GM18519 (cell line): ENCODE data around the gene PPL.
A peak's percentile ranks its signal among the peaks of the same experiment; 100 is the strongest.
"Not testable (repeated sequence)": the region's sequence is repeated elsewhere in the genome, so short reads cannot be mapped to it uniquely, and the experiment has no call there.

Experiments used
- ATAC-seq: cut with Tn5 transposase; IDR thresholded peaks from one replicate; pipeline ENCODE4 v1.9.1; 2021; ENCODE audit warnings: mild to moderate bottlenecking, moderate library complexity; ENCODE audit not compliant: unreplicated experiment, low FRiP score

Gene PPL

DNA sequence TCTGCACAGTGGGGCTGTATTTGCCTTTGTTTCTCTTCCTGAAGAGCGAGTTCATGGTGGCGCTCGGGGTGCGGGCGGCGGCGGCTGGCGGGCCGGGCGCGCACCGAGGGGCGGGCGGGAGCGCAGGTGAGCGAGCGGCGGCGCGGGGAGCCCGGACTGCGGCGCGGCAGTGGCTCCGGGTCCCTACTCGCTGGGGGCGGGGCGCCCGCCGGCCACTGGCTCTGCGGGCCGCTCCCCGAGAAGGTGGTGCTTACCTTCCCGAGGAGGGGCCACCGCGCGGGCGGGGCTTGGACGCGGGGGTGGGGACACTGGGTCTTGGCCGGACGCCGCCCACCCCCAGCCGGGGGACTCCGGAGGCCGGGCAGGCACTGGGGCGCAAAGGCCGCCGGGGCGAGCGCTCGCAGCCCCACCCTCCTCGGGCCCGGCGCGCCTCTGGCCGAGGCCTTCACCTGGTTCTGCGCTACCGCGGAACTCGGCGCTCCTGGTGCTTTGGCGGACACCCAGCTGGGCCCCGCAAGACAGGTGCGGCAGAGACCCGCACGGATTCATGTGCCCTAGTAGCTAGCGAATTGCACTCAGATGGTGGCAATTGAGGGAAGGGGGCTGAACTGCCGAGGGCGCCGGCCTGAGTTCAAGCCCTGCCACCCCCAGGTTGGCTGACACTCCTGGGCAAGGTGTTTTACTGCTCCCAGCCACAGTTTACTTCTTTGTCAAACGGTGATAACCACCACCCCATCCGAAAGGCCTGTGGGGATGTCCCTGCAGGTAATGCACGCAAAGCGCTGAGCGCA, at the start of gene PPL:
Gene PPL, minus strand, starts transcription at position 158 of the 791 bp plus-strand sequence. Its CDS starts 103 bp downstream, at position 55.
- ATAC-seq, result no peak

GRCh38 chr16:4984174-4984990, 47.4 kb upstream of the PPL start:
- no peak for ATAC-seq

GRCh38 chr16:4982056-4982867, 45.3 kb upstream of the PPL start:
- no peak for ATAC-seq

DNA sequence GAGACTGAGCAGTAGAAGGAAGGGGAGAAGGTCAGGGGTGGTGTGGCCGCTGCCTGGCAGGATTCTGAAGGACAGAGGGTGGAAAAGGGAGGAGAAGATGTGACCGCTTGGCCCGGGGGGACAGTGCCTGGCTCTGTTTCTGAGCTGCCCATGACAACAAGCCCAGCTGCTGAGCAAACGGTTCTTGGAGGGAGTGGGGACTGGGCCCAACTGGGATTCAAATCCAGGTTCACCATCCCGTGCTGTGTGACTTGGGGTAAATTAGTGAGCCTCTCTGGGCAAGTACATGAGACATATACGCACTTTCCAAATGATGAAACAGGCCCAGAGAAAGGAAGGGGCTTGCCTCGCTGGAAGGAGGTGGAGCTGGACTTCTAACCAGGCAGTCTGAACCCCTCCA, 44.5 kb upstream of the PPL start:
- ATAC-seq, result no peak

DNA sequence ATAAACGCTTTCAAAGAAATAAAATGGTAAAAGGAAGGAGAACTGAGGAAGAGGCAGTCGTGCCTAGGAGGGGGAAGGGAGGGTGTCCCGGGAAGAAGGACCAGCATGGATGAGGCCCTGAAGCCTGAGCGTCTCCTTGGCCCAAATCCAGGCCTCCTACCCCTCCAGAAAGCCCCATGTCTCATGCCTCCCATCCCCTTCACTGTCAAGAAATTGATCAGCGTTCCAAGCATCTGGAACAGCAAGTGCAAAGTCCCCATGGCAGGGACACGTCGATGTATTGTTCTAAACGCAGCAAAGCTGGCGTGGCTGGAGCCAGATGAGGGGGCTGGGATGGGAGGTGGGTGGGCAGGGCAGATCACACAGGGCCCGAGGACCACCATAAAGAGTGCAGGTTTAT, 43.7 kb upstream of the PPL start:
- ATAC-seq, result no peak

- ATAC-seq, result no peak
These were observed 43.0 kb upstream of the PPL start for GRCh38 chr16:4979736-4980660.

DNA sequence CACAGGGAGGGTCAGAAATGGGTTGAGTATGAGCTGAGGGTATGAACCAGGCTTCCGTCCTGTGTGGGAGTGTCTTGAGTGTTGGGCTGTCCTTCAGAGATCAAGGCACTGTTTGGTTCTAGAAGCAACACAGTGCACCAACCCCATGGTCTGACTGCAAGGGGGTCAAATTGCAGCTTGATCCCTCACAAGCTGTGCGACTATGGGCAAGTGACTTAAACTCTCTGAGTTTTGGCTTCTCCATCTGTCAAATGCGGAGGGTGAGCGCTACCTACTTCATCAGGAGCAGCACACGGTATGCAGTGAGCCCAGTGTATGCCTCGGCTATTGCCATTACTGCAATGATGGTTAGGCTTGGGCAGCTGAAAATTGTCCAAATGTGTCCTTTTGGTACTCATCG, 42.2 kb upstream of the PPL start:
- ATAC-seq, result no peak

- ATAC-seq, result no peak
These were observed 39.7 kb upstream of the PPL start for GRCh38 chr16:4976611-4977145.

GRCh38 chr16:4976079-4976478, 39.1 kb upstream of the PPL start:
- ATAC-seq, result peak; percentile 96

DNA sequence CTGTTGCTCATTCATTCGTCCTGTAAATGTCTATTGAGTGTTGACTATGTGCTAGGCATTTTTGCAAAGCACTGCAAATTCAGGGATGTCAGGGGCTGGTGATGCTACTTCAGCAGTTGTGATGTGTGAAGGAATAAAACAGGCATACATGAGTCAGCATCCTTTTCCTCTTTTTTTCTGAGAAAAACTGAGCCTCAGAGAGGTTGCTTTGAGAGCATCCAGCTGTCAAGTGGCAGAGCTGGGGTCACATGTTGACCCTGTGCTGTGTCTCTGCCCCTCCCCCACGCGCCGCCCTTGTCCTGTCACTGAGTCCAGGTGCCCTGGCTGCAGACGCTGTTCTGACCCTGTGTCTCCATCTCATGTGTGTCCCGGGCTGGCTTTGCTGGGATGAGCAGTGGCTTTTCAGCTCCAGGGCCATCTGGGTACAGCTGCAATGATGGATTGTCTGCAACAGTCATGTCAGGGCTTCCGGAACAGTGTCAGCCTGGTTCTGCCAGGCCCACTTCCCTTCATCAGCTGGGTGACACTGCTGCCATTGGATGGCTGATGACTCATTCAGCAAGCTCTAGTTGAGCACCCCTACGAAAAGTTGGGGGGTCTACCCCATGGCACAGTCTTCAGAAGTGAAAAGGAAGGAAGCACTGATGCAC, 36.1 kb upstream of the PPL start:
- ATAC-seq, result no peak

DNA sequence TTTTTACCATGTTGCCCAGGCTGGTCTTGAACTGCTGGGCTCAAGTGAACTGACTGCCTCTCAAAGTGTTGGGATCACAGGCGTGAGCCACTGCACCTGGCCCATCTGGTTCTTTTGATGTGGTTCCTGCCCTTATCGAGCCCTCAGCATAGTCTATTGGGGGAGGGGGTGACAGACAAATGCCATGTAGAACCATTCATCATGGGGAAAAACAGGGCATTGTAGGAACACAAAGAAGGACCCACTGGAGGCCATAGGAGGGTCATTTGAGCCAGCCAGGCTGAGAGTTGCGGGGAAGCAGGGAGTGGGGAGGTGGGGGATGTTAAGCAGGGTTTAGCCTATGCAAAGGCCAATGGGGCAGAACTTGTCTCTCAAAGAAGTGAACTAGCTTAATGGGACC, 33.1 kb upstream of the PPL start:
- ATAC-seq, result no peak

DNA sequence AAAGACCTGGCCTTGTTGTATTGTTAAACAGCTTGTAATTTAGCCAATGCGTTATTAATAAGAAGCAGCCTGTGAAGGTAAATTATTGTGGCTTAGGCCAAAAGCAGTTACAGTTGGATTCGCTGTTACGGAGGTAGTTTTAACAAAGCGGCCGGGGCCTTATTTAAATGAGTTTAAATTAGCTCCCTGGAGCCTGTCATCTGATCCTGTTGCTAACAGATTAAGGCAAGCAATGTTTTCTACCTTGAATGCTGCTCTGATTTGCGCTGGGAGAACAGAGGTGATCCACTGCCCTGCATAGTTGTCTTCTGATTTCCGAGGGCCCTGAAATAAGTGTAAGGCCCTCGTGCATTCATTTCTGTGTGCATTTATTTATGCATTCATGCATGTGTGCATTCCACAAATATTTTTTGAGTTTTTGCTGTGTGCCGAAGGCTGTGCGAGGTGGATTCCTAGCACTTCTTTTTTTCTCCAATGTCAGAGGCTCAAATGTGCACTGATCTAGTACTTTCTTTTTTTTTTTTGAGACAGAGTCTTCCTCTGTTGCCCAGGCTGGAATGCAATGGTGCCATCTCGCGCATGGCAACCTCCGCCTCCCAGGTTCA, 32.0 kb upstream of the PPL start:
- ATAC-seq, result no peak

DNA sequence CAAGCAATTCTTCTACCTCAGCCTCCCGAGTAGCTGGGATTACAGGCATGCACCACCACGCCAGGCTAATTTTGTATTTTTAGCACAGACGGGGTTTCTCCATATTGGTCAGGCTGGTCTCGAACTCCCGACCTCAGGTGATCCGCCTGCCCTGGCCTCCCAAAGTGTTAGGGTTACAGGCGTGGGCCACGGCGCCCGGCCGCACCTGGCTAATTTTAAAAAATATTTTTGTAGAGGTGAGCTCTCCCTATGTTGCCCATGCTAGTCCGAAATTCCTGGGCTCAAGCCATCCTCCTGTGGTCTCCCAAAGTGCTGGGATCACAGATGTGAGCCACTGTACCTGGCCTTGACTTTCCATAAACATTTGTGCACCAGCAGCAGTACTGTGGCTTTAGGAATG, 31.3 kb upstream of the PPL start:
- not testable (repeated sequence) for ATAC-seq

DNA sequence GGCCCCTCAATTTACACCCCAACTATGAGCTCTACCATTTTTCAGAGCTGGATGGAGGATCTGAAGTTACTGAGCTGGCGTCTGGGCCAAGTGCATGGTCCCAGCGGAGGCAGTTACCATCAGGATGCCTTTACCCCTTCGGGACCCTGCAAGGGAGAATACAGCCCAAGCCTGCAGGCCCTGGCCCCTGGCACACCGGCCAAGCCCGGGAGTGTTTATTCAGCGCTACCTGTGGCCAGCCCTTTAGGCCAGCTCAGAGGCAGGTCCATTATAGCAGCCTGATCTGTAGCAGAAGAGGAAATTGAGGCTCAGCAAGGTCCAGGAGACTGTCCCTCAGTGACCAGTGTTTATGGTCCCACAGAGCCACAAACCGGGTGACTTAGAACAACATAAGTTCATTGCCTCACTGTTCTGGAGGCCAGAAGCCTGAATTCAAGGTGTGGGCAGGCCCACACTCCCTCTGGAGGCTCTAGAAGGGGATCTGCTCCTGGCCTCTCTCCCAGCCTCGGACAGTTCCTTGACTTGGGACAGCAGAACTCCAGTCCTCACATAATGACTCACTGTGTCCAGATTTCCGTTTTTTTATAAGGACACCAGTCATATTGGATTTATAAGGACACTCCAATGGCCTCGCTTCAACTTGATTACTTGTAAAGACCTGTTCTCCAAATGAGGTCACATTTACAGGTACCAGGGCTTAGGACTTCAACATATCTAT, 29.9 kb upstream of the PPL start:
- ATAC-seq, result no peak

DNA sequence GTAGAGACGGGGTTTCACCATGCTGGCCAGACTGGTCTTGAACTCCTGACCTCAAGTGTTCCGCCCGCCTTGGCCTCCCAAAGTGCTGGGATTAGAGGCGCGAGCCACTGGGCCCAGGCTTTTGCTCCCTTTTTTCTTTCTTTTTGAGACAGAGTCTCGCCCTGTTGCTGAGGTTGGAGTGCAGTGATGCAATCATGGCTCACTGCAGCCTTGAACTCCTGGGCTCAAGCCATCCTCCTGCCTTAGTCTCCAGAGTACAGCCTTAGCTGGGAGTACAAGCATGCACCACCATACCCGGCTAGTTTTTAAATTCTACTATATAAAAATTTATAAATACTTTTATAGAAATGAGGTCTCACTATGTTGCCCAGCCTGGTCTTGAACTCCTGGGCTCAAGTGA, 26.6 kb upstream of the PPL start:
- ATAC-seq, result not testable (repeated sequence)

DNA sequence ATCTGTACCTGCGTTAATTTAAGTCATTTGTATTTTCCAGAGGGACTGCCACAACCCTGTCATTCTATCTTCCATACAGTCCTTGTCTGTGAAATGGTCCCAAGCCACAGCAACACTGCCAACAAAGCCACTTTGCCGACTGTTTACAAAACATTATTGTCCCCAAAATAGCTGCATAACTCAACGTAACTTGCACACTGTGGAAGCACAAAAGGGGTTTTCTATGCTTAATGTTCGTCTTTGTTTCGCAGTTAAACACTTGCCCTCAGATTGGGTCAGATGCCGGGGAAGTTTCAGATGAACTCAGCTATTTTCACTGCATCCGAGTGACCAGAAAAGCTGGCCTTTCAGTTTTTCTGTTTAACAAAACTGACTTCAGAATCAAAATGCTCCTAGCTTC, 25.8 kb upstream of the PPL start:
- ATAC-seq, result no peak

GRCh38 chr16:4960579-4960978, 23.6 kb upstream of the PPL start:
- no peak for ATAC-seq
